Hepatocyte (in vitro differentiated cells): Measurements from ENCODE around the gene KDM2A.
"Not testable (repeated sequence)": the region's sequence is repeated elsewhere in the genome, so short reads cannot be mapped to it uniquely, and the experiment has no call there.

ENCODE experiments used
- CTCF ChIP-seq: fragments of 200-600 bp; sonication (generic); IDR thresholded peaks from 2 replicates; pipeline ENCODE4 v1.5.1; 2016; ENCODE audit warnings: antibody characterized with exemption, mild to moderate bottlenecking; ENCODE audit not compliant: poor library complexity
- EZH2phosphoT487 ChIP-seq: fragments of 200-600 bp; sonication (generic); IDR thresholded peaks from one replicate; pipeline ENCODE4 v1.6.1; 2018; ENCODE audit warnings: antibody characterized with exemption, mild to moderate bottlenecking, low read depth, moderate library complexity; ENCODE audit not compliant: unreplicated experiment, severe bottlenecking

GRCh38 chr11:67130861-67131260 lies 11.8 kb downstream of the KDM2A start:
- TF ChIP-seq CTCF, EZH2phosphoT487: not testable (repeated sequence)
